Suppressor macrophage treated with lipopolysaccharide for 1 hour (primary cell): Measurements from ENCODE around the gene KMT2B.
A peak's percentile ranks its signal among the peaks of the same experiment; 100 is the strongest.

ENCODE experiments used
- DNase-seq, 3 donors: peaks; one replicate each; pipeline ENCODE4 v3.0.0-alpha.2; 2020 to 2022

KMT2B gene

DNA sequence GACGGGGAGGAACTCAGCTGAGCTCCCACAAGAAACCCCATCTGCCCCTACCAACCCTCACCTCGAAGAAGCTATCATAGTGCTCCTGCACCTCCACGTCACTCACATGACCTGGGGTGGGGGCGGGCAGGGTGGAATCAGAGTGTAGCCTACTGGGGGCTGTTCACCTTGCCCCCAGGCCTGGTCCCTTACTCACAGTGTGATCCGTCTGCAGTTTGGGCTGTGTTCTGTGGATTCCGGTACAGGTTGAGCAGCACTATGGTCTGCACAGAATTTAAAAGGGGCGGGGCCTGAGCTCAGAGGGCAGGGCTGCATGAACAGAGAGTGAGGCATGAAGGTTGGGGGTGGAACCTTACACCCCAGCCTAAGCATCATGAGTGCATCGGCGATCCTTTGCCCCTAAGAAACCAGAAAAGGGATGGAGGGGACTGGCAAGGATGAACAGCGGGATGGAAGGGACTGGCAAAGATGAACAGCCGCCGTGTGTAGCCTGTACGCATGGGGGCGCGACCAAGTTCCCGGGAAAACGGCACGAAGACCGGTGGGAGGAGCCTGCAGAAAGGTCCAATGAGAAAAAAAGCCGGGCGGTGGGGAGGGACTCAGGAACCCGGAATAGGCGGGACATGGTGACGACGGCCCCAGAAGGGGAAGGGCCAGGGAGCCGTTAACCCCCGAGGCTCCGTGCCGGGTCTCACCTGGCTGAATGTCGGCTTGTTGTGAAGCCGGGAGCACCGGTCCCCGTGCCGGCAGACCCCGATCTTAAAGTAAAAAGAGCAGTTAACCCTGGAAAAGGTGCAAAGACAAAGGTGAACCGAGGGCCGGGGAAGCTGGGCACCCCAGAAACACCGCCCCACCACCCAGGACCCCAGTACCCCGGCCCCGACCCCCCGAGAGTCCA is 26.9 kb downstream of the KMT2B start:
- peak; percentile 98 for DNase-seq

DNA sequence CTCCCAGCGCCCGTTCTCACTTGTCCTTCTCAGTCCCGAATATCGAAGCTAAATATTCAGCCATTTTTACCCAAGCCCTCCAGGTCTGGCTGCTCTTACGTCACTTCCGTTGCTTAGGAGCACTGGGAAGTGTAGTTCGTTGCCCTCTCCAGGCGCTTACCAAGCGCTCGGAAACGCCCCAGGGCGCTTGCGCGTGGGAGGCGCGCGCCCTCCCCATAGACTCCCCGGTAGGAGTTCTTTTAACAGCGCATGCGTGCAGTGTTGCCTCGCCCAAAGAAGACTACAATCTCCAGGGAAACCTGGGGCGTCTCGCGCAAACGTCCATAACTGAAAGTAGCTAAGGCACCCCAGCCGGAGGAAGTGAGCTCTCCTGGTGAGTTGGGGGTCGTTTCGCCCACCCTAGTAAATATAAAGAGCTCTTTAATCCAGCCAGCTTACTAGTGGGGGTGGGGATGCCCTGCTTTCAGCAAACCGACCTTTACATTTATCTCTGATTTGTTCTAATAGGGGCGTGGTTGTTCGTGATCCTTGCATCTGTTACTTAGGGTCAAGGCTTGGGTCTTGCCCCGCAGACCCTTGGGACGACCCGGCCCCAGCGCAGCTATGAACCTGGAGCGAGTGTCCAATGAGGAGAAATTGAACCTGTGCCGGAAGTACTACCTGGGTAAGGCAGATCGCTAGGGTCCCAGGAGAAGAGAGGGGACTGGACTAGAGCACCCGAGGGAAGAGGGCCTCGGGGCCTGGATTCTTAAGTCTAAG is 27.7 kb downstream of the KMT2B start, which contains the start of the genes PSENEN and U2AF1L4:
PSENEN (plus strand) TSS at position 324 of the 759 bp plus-strand sequence; CDS start at position 604, 280 bp downstream.
U2AF1L4 (minus strand) TSS at position 91 of the 759 bp plus-strand sequence; CDS start at position 64, 27 bp downstream.
- peak; percentile 99 to 100 (median 100) for DNase-seq

DNA sequence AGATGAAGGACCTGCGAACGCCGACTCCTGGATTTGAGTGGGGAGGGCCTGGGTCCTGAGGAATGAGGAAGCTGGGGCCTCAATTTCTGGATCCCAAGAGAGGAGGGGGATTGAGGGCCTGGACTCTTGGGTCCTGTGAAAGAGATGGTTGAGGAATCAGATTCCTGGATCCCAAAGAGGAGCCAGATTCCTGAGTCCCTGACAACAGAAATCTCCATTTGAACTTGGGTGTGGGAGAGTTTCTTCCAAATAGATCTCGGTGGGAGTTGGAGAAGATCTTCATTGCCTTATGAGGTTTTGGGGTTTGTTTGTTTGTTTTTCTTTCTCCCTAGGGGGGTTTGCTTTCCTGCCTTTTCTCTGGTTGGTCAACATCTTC is 28.3 kb downstream of the KMT2B start:
- no peak for DNase-seq

DNA sequence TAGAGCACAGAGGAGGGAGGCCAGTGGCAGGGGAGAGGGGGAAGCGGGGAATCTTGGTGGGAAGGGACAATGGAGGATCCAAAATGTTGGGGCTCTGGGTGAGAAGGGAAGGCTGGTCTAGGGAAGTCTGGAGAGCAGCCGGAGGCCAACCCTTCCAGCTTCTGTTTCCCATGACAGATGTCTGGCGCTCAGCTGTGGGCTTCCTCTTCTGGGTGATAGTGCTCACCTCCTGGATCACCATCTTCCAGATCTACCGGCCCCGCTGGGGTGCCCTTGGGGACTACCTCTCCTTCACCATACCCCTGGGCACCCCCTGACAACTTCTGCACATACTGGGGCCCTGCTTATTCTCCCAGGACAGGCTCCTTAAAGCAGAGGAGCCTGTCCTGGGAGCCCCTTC is 28.7 kb downstream of the KMT2B start:
- peak in 2 of 3 donors; percentile 22 to 26 for DNase-seq

DNA sequence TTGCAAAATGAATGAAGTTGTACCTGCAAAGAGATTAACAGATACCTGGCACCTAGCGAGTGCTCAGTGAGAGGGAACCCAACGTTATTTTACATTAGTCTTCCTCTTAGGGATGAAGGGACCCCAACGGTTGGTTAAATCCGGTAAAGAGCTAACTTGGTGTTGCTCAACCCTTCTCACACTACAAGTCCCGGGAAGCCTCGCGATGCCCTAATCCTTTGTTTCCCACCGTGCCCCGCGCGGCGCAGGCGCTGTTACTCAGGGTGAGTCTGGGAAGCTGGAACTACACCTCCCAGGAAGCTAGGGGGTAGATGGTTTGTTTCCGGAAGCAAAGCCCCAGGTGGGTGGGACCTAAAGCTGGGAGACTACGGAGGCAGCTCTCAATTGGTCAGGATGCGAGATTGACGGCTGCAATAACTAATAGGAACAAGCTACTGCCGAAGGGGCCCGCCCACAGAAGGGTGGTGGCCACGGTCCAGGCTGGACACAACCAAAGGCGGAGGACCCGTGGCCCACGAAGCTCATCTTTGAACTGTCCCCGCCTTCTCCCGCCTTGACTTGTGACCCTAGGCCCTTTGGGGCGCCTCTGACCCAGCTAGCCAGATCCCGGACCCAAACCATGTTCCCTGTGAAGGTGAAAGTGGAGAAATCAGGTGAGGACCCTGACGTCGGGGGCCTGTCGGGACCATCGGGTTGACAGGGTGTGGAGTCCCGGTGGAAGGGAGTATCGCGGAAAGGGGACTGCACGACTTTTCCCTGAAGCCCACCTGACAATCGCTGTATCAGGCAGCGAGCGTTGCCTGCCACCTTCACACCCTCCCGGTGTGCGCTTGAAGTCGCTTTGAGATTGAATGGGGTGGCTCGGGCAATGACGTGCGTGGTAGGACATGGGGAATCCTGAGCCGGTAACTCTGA is 30.6 kb downstream of the KMT2B start, which contains the start of gene LIN37:
LIN37 (plus strand) TSS at position 471 of the 915 bp plus-strand sequence; CDS start at position 620, 149 bp downstream.
- peak; percentile 99 to 100 (median 100) for DNase-seq

DNA sequence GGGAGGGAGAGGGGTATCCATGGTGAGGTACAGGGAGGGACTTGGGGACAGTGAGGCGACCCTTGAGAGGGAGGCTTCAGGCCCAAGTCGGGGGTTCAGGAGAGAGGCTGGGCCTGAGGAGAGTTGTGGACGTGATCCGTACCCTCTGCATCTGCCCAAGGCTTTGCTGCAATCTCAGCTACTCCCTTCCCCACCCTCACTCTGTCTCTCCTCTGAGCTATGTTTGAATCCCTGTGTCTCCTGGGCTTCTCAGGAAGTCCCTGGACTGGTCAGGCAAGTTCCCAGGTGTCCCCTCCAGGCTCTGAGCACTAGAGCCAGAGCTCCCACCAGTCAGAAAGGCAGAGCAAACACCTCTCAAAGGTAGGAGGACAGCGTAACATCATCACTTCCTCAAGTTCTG is 32.4 kb downstream of the KMT2B start:
- DNase-seq = no peak

DNA sequence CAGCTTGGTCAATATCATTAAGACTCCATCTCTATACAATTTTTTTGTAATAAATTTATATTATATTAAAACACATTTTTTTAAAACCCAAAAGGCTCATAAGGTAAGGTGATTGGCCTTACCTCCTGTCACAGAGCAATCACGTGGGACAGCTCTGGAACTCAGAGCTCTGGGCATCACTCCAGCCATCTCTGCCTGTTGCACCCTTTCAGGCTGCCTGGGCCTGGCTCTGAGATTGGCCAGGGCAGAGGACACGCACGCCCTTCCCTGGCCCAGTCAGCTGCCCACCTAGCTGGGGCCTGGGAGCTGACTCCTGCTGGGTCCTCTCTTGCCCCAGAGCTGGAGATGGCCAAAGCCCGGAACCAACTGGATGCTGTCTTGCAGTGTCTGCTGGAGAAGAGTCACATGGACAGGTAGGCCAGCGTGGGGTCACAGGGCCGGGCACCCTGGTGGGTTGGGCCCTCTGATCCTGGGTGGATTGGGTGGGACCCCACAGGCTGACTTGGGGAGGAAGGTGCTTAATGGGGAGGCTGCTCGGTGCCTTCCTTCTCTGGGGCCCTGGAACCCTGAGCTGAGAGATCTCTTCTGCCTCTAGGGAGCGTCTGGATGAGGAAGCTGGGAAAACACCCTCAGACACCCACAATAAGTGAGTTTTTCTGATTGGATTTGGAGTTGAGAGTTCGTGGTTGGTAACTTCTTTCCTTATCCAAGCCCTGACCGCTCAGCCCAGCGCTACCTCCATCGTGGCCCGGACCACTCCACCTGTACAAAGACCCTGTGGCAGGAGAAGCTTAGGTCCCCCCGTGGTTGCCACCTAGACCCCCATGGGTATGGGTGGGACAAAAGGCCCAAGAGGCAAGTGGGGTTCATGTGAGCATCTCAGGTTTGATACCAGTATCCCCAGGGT is 34.3 kb downstream of the KMT2B start:
- peak; percentile 30 to 46 (median 45) for DNase-seq

DNA sequence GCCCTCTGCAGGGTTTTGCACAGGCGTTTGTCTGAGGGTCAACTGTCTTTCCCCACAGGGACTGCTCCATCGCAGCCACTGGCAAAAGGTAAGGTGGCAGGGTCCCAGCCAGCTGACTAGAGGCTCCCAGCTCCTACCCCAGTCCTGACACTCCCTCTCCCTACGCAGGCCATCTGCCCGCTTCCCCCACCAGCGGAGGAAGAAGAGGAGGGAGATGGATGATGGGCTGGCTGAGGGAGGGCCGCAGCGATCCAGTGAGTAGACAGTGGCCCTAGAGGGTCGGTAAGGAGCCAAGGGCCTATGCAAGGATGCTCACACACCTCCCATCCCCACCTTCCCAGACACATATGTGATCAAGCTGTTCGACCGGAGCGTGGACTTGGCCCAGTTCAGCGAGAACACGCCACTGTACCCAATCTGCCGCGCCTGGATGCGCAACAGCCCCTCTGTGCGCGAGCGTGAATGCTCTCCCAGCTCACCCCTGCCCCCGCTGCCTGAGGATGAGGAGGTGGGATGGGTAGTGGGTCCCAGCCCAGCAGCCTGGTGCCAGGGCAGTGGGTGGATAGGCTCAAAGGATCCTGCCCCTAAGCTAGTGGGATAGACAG is 35.0 kb downstream of the KMT2B start:
- no peak for DNase-seq

DNA sequence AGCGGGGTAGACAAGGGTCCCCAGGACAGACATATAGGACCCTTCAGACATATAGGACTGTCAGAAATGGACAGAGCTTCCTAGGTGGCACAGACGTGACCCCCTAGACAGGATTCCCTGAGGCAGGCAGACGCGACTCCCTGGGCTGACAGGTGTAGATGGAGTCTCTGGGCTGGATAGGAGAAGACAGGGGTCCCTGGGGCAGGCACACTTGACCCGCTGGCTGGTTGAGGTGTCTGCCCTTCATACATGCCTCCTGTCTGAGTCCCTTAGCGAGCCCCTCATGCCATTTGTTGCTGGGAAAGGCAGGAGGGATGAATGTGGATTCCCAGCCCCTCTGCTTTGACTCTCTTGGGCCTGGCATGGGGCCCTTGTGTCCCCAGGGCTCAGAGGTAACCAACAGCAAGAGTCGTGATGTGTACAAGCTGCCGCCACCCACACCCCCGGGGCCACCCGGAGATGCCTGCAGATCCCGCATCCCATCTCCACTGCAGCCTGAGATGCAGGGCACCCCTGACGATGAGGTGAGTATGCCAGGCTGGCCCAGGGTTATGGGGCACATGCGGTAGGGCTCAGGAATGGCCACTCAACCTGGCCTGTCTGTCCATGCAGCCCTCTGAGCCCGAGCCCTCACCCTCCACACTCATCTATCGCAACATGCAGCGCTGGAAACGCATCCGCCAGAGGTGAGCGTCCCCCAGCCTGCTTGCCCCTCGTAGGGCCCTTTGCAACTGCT is 36.0 kb downstream of the KMT2B start:
- DNase-seq = no peak

DNA sequence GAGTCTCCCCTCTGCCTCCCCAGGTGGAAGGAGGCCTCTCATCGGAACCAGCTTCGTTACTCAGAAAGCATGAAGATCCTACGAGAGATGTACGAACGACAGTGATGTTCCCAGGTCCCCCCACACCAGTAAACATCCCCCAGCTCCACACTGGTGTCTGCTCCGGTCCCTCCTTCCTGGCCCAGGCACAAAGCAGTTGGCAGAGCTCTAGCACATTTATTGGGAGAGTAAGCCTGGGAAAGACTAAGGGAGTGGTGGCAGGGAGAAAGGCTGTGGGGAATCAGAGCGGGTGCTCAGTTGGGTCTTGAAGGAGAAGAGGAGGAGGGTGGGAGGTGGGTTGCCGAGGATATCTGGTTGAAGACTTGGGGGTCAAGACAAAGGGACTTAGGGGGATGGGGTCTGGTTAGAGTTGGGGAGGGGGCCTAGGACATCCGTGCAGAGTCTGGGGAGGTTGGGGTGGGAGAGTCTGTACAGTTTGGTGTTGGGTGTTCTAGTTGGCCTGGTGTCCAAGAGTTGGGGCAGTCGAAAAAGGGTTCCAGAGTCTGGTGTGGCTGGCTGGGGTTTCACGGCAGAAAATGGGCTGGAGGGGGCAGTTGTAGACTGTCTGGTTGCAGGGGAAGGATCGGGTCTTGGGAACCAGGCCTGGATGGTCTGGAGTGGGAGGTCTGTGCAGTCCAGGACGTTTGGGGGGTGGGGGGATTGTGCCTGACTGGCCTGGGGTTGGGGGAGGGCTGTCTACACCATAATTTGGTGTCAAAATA is 36.7 kb downstream of the KMT2B start:
- no peak for DNase-seq

DNA sequence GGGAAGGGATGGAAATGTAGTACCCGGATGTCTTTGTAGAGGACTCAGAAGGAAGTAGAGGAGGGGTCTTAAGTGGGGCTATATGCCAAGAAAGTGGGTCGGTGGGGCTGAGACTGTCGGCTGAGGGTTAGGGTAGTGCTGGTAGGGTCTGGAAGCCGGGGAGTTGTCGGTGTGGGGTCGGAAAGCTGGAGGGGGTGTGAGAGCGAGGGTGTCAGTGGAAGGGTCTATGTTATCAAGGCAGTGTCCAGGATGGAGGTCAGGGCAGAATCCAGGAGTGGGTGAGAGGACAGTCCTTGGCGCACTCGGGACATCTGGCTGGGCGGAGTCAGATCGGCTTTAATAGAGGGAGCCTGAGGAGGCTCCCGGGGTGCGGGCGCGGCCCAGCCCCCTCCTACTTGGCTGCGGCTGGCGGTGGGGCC is 37.3 kb downstream of the KMT2B start:
- DNase-seq = no peak

DNA sequence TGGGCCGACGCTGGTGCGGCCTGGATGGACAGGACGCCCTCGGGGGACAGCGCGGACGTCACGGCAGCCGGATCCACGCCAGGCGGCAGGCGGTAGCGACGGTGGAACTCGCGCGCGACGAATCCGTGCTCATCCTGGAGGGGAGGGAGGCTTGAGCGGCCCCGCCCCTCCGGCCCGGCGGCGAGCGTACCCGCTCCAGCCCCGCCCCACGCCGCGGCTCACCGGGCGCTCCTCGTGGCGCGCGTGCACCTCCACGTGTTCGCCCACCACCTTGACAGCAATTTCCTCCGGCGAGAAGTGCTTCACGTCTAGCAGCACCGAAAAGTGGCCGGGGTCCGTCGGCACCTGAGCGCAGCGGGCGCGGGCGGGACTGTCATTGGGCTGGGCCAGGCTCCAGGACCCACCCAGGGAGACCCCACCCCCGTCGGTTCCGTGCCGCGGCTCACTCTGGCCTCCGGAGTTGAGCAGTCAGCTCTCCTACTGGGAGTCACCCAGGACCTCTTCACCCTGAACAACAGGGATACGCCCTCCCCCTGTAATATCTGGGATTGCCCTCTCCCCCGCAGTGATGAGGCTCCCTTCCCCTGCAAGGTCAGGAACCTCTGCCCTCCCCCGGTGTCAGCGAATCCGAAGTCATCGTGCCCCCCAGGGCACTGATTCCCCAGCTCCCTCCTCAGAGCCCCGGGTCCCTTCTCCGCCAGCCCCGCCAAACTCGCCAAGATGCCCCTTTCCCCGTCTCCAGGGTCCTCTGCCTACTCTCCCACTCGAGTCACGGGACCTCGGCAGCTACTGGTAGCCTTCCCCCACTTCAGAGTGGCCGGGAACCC is 38.0 kb downstream of the KMT2B start:
- DNase-seq = peak in 1 of 3 donors; percentile 47

DNA sequence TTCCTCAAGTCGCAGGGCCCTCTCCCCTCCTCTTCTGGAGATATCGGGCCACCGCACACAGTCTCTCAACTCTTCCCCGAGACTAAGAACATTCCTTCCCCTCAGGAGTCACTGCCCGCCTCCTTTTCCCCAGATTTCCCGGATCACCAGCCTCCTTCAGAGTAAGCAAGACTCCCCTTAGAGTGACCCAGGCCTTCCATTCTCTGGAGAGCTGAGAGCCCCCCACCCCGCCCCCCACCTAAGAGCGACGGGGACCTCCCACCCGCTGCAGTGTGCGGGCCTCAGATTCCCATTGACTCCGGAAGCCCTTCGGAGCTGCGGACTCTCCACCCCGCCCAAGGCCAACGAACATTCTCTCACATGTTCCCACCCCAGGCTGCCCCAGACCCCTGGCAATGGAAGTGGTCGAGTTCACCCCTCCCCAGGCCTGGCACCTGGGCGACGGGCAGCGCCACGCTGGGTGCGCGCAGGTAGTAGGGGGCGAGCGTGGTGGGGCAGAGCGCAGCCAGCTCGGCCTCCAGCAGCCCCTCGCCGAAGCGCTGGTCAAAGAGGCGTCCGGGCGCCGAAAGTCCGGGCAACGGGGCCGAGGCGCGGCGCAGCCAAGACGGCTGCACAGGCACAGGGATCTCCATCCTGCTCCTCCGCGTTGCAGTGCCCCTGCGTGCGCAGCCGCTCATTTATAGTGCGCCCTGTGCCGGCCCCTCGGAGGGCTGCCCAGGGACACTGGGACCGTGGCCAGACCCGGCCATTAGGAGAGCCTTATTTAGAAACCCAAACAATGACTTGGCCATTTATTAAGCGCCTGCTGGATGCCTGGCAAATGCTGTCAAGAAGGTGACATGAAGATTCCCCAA is 38.8 kb downstream of the KMT2B start, which contains the start of gene HSPB6:
HSPB6 (minus strand) TSS at position 653 of the 854 bp plus-strand sequence; CDS start at position 632, 21 bp downstream.
- DNase-seq = no peak

DNA sequence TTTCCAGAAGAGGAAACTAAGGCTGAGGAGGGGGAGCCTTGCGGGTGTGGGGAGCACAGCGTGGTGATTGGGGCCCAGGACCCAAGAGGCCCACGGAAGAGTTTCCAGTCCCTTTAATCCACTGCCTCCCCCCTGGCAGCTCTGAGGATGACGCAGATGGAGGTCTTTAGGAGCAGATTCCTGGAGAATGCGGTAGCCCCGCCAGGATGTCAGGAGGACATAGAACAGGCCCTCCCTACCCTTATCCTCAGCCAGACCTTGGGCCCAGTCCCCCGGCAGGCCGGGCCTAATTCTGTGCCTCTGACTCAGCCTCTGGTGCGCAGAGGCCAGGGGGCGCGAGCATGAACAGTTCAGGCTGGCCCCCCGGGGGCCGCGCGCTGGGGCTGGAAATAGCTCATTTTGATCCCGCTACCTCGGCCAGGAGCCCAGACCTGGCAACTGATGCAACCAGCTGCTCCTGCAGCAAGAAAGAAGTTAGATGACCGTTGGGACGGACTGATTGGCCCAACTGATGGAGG is 39.5 kb downstream of the KMT2B start:
- peak; percentile 34 to 50 (median 37) for DNase-seq

DNA sequence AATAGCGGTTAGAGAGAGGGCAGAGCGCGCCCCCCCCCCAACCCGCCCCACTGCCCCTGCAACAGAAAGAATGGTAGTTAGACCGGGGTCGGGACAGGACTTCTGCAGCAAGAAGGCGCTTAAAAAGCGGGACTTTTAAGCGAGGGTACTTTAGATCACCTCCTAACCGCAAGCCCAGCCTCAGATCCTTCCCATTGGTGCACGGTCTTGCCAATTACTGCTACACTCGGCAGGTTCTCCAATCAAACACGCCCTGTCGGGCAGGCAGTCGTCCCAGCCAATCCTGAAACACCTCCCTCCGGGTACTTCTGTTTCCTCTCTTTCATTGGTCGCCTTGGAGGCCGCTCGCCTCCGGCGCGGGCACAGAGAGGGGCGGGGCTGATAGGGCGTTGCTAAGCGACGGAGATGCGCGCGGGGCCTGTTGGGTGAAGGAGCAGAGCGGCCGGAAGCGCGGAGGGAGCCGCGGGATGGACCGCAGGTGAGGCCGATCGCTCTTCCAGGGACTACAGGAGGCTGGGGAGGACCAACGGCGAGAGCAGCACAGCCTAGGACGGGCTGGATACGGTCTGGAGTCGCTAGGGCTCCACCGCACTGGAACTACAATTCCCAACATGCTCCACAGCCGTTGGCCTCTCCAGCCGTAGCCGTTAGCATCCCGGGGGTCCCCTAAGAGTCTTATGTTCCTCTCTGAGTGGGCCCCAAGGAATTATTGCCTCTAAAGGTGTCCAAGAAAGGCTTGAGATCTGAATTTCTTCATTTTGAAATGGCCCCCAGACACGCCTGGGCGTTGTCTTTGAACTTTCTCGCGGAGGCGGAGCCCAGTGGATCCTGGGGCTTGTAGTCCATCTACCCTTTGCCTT is 40.2 kb downstream of the KMT2B start, which contains the start of gene PROSER3:
PROSER3 (plus strand) TSS at position 428 of the 860 bp plus-strand sequence; CDS start at position 468, 40 bp downstream.
- DNase-seq = peak; percentile 98 to 99 (median 99)

DNA sequence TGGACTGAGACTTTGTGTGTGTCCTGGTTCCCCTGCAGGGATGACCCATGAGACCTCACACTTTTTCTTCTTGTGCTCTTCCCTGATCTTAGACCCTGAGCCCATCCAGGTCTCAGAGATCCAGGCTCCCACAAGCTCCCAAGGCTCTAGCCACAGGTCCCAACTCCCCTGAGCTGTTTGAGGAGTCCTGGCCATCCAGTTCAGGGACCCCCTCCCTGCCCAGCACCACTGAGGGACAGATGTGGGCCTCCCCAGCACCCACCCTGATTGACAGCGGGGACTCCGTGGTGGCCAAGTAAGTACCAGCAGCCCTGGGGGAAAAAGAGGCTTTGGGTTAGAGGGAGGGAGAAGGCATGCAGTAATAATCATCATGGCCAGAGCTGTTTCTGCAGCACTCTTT is 41.9 kb downstream of the KMT2B start:
- no peak for DNase-seq
